CD14-positive monocyte (primary cell): Measurements from ENCODE around the gene NOCT. TPM values are rescaled to one million over a fixed set of nuclear protein-coding genes. Genes with fewer than 3 reads are reported as not detected.

Experiments used
- DNase-seq, 3 donors: peaks; one replicate each; pipeline ENCODE4 v3.0.0-alpha.2; 2011 to 2022
- H2AFZ ChIP-seq: 2 replicates; pipeline ENCODE4 v1.6.0; 2012; ENCODE audit warnings: mild to moderate bottlenecking, low read depth, low read length, inconsistent platforms; ENCODE audit not compliant: insufficient read depth, poor library complexity, severe bottlenecking
- H3K27ac ChIP-seq, 2 donors: 1 replicate in 1 of 2; 2 replicates in 1 of 2; pipeline ENCODE4 v1.5.1; 2012 to 2013; ENCODE audit warnings: low read length in 2 of 2, control low read depth in 1 of 2, inconsistent platforms in 1 of 2, low read depth in 1 of 2, mild to moderate bottlenecking in 1 of 2
- H3K27me3 ChIP-seq, 2 donors: one replicate each; pipeline versions ENCODE4 v1.6.0 to v1.6.1; 2011 to 2013; ENCODE audit warnings: low read length in 2 of 2; ENCODE audit not compliant: control insufficient read depth in 2 of 2, insufficient read depth in 2 of 2
- H3K36me3 ChIP-seq, 2 donors: replicated peaks in 1 of 2; 1 replicate in 1 of 2; 2 replicates in 1 of 2; pipeline versions ENCODE4 v1.5.1 to v1.6.1; 2012 to 2013; ENCODE audit warnings: low read length in 2 of 2, control low read depth in 1 of 2, inconsistent platforms in 1 of 2, mild to moderate bottlenecking in 1 of 2; ENCODE audit not compliant: insufficient read depth in 2 of 2, control insufficient read depth in 1 of 2
- H3K4me1 ChIP-seq, 2 donors: 1 replicate in 1 of 2; 2 replicates in 1 of 2; pipeline versions ENCODE4 v1.5.1 to v1.6.1; 2012 to 2013; ENCODE audit warnings: low read length in 2 of 2, control low read depth in 1 of 2, inconsistent platforms in 1 of 2, mild to moderate bottlenecking in 1 of 2, moderate library complexity in 1 of 2; ENCODE audit not compliant: insufficient read depth in 2 of 2, control insufficient read depth in 1 of 2
- H3K4me2 ChIP-seq: replicated peaks from 2 replicates; pipeline ENCODE3; 2012; ENCODE audit warnings: low read length, moderate library complexity, mild to moderate bottlenecking; ENCODE audit not compliant: poor library complexity, severe bottlenecking; ENCODE audit errors: extremely low read depth
- H3K4me3 ChIP-seq, 3 experiments: fragments of 200-600 bp in 1 of 3; sonication (generic) in 1 of 3; replicated peaks in 1 of 3; 1 replicate in 2 of 3; 2 replicates in 1 of 3; pipeline ENCODE4 v1.5.1; 2011 to 2013; ENCODE audit warnings: low read length in 3 of 3, mild to moderate bottlenecking in 3 of 3, control low read depth in 2 of 3, low read depth in 2 of 3, inconsistent platforms in 1 of 3, moderate library complexity in 1 of 3
- H3K79me2 ChIP-seq: 2 replicates; pipeline ENCODE4 v1.6.0; 2012; ENCODE audit warnings: mild to moderate bottlenecking, control low read depth, inconsistent platforms, low read length, moderate library complexity; ENCODE audit not compliant: insufficient read depth
- H3K9ac ChIP-seq: 2 replicates; pipeline ENCODE4 v1.6.0; 2017; ENCODE audit warnings: low read length, mild to moderate bottlenecking; ENCODE audit not compliant: insufficient read depth, poor library complexity, severe bottlenecking
- H3K9me3 ChIP-seq, 2 donors: replicated peaks in 1 of 2; 1 replicate in 1 of 2; 2 replicates in 1 of 2; pipeline versions ENCODE4 v1.5.1 to v1.6.1; 2012 to 2013; ENCODE audit warnings: low read length in 2 of 2, control low read depth in 1 of 2; ENCODE audit not compliant: control insufficient read depth in 1 of 2, insufficient read depth in 1 of 2
- H4K20me1 ChIP-seq: 2 replicates; pipeline ENCODE4 v1.6.0; 2012; ENCODE audit warnings: mild to moderate bottlenecking, low read length, control low read depth, moderate library complexity; ENCODE audit not compliant: insufficient read depth
- H3K27ac Mint-ChIP-seq, 7 donors: one replicate each; pipeline ENCODE4 v1.8.0; 2020; ENCODE audit warnings: mild to moderate bottlenecking in 7 of 7, mixed read lengths in 7 of 7, moderate library complexity in 6 of 7, inconsistent platforms in 2 of 7
- H3K27me3 Mint-ChIP-seq, 3 donors: one replicate each; pipeline ENCODE4 v1.8.0; 2021 to 2022; ENCODE audit warnings: low read depth in 3 of 3, mild to moderate bottlenecking in 3 of 3, mixed read lengths in 3 of 3, moderate library complexity in 3 of 3, inconsistent platforms in 1 of 3
- H3K36me3 Mint-ChIP-seq, 2 donors: one replicate each; pipeline ENCODE4 v1.8.0; 2020; ENCODE audit warnings: mixed read lengths in 2 of 2, inconsistent platforms in 1 of 2, mild to moderate bottlenecking in 1 of 2
- H3K4me1 Mint-ChIP-seq: one replicate; pipeline ENCODE4 v1.8.0; 2020; ENCODE audit warnings: mild to moderate bottlenecking, mixed read lengths
- H3K4me3 Mint-ChIP-seq, 2 donors: one replicate each; pipeline ENCODE4 v1.8.0; 2020; ENCODE audit warnings: mild to moderate bottlenecking in 2 of 2, mixed read lengths in 2 of 2, moderate library complexity in 1 of 2
- H3K9me3 Mint-ChIP-seq, 7 donors: one replicate each; pipeline ENCODE4 v1.8.0; 2020 to 2022; ENCODE audit warnings: mixed read lengths in 7 of 7, mild to moderate bottlenecking in 6 of 7, moderate library complexity in 6 of 7, inconsistent platforms in 2 of 7
- CTCF ChIP-seq: fragments of 200-600 bp; IDR thresholded peaks from one replicate; pipeline ENCODE4 v1.8.0; 2022; ENCODE audit warnings: antibody characterized with exemption, mild to moderate bottlenecking
- WGBS: methylation state at CpG from one replicate; pipeline ENCODE4 v1.1.5; 2013; ENCODE audit warnings: missing lambda C conversion rate; ENCODE audit not compliant: insufficient coverage; 5-methylcytosine and 5-hydroxymethylcytosine counted together
- intact Hi-C, 2 donors: fragments of 100-400 bp; cut with micrococcal nuclease; formaldehyde crosslinking; loops; one replicate each; pipeline versions ENCODE4 v1.15.0 to v1.15.1; 2023
- polyA plus RNA-seq, 3 donors: library from polyadenylated mRNA; depleted of rRNA in 1 of 3; unstranded in 2 of 3; stranded (reverse) in 1 of 3; fragments of 300-500 nt in 2 of 3; fragments of >200 nt in 1 of 3; fragmentation: Illumina TruSeq in 2 of 3; gene quantifications; 1 replicate in 2 of 3; 2 replicates in 1 of 3; pipeline ENCODE4 v1.2.3, GENCODE V29; 2012 to 2021

Gene NOCT
- polyA plus RNA-seq, 3 donors = 0.54 to 31.5 (median 0.89) TPM

GRCh38 chr4:138976526-138976925 is 39.1 kb upstream of the NOCT start:
- Mint-ChIP-seq H3K27me3 (peaks cover 0 to 1% (median 0%) of the 10 kb centered on the region in 3 donors), H3K4me3 (no peak overlapping the region), H3K9me3 (peaks cover 0 to 2% (median 0%) of the 10 kb centered on the region in 7 donors), H3K27ac (peak overlapping the region in 6 of 7 donors; percentile 21 to 91 (median 74)), H3K4me1 (peaks cover 38% of the 10 kb centered on the region), H3K36me3 (no peaks in the 10 kb centered on the region)
- Histone ChIP-seq H2AFZ (no peak overlapping the region), H3K27me3 (no peaks in the 10 kb centered on the region), H3K27ac (peak overlapping the region in 1 of 2 donors; percentile 60), H3K9me3 (no peaks in the 10 kb centered on the region), H3K79me2 (no peaks in the 10 kb centered on the region), H3K9ac (no peak overlapping the region), H4K20me1 (no peaks in the 10 kb centered on the region), H3K4me3 (no peak overlapping the region), H3K36me3 (no peaks in the 10 kb centered on the region), H3K4me1 (peaks cover 39 to 54% of the 10 kb centered on the region in 2 donors), H3K4me2 (no peak overlapping the region)
- intact Hi-C loops = loop anchor here in 1 of 2 donors (5.0 kb wide), 1 partner anchor 41 kb away; the partner anchor contains the start of gene NOCT
- TF ChIP-seq CTCF = no peak
- DNase-seq = no peak

- H3K4me1 ChIP-seq = peaks cover 47 to 61% of the 10 kb centered on the region in 2 donors
- DNase-seq = peak; percentile 68 to 74 (median 72)
- peak overlapping the region in 2 of 3 experiments; percentile 3 to 54 for H3K4me3 ChIP-seq
- peak overlapping the region; percentile 53 to 60 for H3K27ac ChIP-seq
- 0% methylated on average over 3 of the region's 6 CpGs for WGBS
- H3K79me2 ChIP-seq = no peaks in the 10 kb centered on the region
- peak overlapping the region; percentile 59 for H2AFZ ChIP-seq
- TF ChIP-seq CTCF = no peak
- Mint-ChIP-seq H3K4me3 (peak overlapping the region in 1 of 2 donors; percentile 86), H3K27ac (peak overlapping the region; percentile 82 to 94 (median 91)), H3K36me3 (no peaks in the 10 kb centered on the region), H3K4me1 (peaks cover 47% of the 10 kb centered on the region), H3K27me3 (peaks cover 0 to 1% (median 0%) of the 10 kb centered on the region in 3 donors), H3K9me3 (peaks cover 0 to 2% (median 0%) of the 10 kb centered on the region in 7 donors)
- no peaks in the 10 kb centered on the region for H4K20me1 ChIP-seq
- peak overlapping the region; percentile 57 for H3K4me2 ChIP-seq
- H3K36me3 ChIP-seq = no peaks in the 10 kb centered on the region
- intact Hi-C loops = loop anchor here in 1 of 2 donors (5.0 kb wide), 1 partner anchor 40 kb away; the partner anchor contains the start of gene NOCT
- no peak overlapping the region for H3K9ac ChIP-seq
- H3K27me3 ChIP-seq = no peaks in the 10 kb centered on the region
- H3K9me3 ChIP-seq = no peaks in the 10 kb centered on the region
Observed at GRCh38 chr4:138977524-138977923, 38.1 kb upstream of the NOCT start.
